COLO668 (cell line): ENCODE results near the gene USP51.
"Not testable (repeated sequence)": the region's sequence is repeated elsewhere in the genome, so short reads cannot be mapped to it uniquely, and the experiment has no call there.

Experiments used
- DNase-seq: peaks from one replicate; lab custom pipeline; 2025; ENCODE audit not compliant: unreplicated experiment; lab: John Stamatoyannopoulos, UW

The USP51 gene

GRCh38 chrX:55489314-55490009 is at the start of gene USP51:
Gene USP51, minus strand, starts transcription at chrX:55489848. Its CDS starts 909 bp downstream, at chrX:55488939.
- no peak for DNase-seq

DNA sequence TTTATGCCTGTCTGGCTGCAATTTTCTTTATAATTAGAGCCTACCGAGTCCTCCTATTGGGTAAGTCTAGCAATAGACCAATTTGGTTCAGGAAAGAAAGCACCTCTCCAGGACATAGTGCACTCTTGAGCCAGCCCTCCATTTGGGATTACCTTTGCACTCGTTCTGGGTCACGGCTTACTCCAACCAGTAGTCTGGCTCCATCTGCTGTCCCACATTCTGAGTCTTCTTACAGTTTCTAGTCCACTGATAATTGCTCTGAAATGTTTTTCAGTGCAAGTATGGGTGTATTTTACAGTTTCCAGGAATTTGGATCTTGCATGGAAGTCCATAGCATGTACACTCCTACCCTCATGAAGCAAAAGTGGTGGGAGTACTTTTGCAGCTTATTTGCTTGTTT is 34.8 kb upstream of the USP51 start:
- DNase-seq = no peak

DNA sequence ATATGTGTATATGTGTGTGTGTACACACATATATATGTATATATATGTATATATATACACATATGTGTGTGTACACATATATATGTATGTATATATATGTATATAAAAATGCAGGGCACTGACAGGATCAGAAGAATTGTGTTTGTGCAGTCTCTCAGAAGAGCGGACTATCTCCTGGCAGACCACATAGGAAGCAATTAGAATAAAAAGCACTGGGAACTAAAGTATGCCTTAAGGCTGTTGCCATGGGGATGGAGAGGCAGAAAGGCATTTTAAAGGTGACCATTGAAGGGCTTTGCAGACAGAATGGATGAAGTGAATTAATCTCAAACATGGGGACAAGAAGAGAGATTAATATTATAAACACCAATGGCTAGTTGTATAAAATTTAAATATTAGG is 33.7 kb upstream of the USP51 start:
- DNase-seq = no peak

GRCh38 chrX:55522596-55523276 is 33.1 kb upstream of the USP51 start:
- DNase-seq = no peak

DNA sequence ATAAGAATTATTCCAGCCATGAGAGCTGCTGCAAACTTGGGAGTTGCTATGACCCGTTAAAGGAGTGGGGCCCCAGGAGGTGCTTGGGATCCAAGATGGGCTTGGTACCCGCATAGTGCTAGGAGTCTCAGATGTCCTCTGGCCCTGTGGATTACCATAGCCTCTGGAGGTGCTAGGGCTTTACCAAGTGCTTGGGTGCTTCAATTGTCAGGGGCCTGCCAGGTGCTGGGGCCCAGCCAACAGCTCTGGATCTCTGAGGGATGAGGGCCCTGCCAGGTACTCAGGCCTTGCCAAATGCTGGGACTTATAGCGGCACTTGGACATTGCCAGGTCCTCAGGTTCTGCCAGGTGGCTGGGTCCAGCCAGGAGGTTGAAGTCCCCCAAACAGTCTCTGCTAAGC is 32.0 kb upstream of the USP51 start:
- DNase-seq = no peak

GRCh38 chrX:55516794-55517481 is 27.3 kb upstream of the USP51 start:
- DNase-seq = not testable (repeated sequence)

- not testable (repeated sequence) for DNase-seq
Measured at GRCh38 chrX:55513045-55513737, 23.5 kb upstream of the USP51 start.

DNA sequence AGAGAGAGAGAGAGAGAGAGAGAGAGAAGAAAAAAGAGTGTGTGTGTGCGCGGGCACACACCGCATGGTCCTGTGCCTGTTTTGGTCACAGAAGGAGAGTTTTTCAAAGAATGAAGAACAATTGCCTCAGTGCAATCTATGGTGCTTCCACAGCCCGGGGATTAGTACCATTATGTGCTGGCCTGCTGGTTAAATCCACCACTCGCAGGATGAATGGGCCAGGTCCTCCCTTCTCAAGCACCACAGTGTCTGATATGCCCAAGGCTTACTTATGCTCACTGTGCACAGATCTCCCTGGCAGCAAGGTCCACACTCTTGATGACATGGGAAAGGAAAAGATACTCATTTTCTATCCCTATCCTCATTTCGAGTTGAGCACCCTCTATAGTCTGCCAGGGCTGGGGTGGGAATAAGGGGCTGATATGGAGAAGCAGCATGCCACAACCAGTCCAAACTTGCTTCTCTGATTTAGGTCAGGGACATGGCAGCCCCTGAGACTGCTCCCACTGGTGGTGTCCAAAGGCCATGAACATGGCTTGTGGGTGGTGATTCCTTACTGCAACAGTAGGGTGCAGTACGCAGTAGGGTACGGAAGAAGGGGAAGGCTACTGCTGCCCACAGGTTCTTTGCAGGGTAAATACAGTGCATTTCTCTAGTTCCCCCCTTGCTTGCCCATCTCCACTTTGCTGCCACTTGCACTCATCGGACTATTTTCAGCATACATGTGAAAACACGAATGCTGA is 18.9 kb upstream of the USP51 start:
- DNase-seq = not testable (repeated sequence)

- not testable (repeated sequence) for DNase-seq
Measured at GRCh38 chrX:55507699-55508098, 18.1 kb upstream of the USP51 start.

DNA sequence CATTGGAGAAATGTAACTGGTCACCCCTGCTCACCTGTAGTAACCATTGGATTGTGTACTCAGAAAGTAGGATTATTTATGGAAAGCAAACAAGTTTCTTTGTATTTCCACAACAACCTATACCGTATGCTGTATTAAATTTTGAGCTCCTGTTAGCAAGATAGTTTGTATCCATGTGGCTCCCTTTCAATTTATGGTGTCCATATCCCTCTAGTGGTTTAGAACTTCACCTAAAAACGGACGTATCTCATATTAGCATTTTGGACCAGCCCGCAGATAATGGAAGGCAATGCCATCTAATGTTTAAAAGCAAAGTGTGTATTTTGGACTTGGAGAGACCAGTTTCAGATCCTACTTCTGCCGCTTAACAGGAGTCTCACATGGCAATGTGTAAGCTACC is 17.4 kb upstream of the USP51 start:
- DNase-seq = not testable (repeated sequence)

GRCh38 chrX:55490974-55491373 is 1.3 kb upstream of the USP51 start:
- no peak for DNase-seq

DNA sequence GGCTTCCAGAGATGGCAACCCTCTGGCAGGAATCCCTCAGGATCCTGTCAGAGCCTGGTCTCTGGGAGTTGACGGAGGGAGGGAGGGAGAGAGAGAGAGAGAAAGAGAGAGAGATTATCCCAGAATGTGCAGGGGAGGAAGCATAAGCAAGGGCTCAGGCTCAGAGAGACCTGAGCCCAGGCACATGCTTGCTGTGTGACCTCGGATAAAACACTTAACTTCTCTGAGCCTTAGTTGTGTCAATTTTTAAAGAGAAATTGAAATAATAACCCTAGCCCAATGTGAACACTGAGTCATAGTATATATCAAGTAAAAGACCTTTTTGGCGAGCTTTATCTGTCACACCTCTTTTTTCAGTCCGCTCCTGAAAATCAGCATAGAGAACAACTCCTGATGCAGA is 473 bp upstream of the USP51 start:
- DNase-seq = no peak

- no peak for DNase-seq
Measured at GRCh38 chrX:55488593-55489313, 895 bp downstream of the USP51 start.

- DNase-seq = no peak
Measured at GRCh38 chrX:55488006-55488592, 1.5 kb downstream of the USP51 start.

- no peak for DNase-seq
Measured at GRCh38 chrX:55487143-55487542, 2.5 kb downstream of the USP51 start.

GRCh38 chrX:55486736-55487135 is 2.9 kb downstream of the USP51 start:
- DNase-seq = no peak

- DNase-seq = no peak
Measured at GRCh38 chrX:55484948-55485347, 4.7 kb downstream of the USP51 start.

- DNase-seq = no peak
Measured at GRCh38 chrX:55480390-55481062, 9.1 kb downstream of the USP51 start.

DNA sequence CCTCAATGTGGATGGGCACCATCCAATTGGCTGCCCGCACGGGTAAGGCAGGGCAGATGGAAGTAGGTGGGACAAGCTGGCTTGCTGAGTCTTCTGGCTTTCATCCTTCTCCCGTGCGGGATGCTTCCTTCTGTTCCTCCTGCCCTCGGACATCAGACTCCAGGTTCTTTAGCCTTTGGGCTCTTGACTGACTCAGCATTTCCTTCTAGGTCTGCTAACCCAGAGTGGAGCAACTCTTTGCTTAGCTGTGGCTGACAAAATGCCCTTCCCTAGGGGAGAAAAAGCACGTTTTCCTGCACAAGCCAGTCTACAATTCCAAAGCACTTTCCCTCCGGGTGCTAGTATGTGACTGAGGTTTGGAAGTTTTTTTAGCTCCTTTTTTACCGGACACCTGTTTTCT is 9.7 kb downstream of the USP51 start:
- not testable (repeated sequence) for DNase-seq
